G401 (cell line): ENCODE measurements around the gene RIC8B. TPM values are rescaled to one million over a fixed set of nuclear protein-coding genes. Genes with fewer than 3 reads are reported as not detected.
A peak's percentile ranks its signal among the peaks of the same experiment; 100 is the strongest.

Experiments
- DNase-seq: peaks from one replicate; pipeline ENCODE4 v3.0.0-alpha.2; 2015; ENCODE audit warnings: low spot score
- in situ Hi-C: cut with HindIII; loops from 2 replicates; pipeline ENCODE4 v1.10.0; 2016; ENCODE audit warnings: low sequenced_read_pairs, mixed read lengths
- total RNA-seq: library from RNA; depleted of rRNA; stranded (reverse); fragments of >200 nt; shearing (Covaris generic); gene quantifications from 2 replicates; pipeline ENCODE4 v1.2.3, GENCODE V29; 2014

Gene RIC8B
- total RNA-seq, 1 experiment from 2014 or later: 19.4 TPM

DNA sequence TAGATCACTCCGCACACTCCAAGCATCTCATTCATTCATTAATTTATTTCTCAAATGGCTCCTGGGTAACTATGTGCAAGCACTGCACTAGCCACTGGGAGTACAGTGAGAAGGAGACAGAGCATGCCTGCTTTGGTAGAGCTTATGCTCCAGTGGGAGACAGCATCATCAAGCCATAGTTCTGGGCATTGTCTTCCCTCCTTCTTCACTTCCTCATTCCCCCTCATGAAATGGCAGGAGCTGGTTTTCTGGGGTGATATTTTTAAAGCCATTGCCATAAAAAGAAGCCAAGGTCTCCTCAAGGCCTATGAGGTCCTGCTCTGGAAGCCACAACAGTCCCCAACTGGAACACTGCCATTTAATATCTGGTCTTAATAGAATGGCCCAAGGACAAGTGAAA lies 20.2 kb upstream of the RIC8B start:
- DNase-seq: no peak
- in situ Hi-C loops: no loop called here

DNA sequence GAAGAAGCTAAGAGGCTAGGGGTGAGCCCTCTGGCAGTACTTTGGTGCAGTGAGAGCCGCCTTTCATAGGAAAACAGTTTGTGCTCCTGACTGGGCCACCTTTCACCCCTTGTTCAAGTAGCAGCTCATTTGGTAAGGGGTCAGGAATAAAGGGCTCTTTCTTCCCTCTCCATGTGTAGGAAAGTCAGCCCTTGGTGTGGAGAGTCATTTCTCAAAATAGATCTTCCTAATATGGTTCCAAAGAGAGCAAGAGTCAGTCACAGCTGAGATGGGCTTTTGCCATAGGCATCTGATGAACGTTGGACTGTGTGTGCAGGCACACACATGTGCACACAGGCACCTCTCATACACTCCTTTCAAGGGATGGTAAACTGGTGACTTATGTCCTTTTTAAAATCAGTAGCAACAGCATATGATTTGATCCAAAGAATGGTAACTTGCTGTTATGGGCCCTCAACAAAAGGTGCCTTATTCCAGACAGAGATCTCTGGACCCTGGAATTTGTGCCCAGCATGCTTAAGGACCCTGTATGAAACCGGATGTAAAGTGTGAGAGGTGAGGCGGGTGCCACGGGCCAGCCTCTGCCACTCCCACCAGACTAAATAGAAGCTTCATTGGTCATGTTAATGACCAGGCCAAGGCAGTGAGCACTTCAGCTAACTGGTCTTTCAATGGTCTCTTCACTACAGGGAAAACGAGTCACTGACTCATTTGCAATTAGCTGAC lies 16.7 kb upstream of the RIC8B start:
- in situ Hi-C loops: no loop called here

DNA sequence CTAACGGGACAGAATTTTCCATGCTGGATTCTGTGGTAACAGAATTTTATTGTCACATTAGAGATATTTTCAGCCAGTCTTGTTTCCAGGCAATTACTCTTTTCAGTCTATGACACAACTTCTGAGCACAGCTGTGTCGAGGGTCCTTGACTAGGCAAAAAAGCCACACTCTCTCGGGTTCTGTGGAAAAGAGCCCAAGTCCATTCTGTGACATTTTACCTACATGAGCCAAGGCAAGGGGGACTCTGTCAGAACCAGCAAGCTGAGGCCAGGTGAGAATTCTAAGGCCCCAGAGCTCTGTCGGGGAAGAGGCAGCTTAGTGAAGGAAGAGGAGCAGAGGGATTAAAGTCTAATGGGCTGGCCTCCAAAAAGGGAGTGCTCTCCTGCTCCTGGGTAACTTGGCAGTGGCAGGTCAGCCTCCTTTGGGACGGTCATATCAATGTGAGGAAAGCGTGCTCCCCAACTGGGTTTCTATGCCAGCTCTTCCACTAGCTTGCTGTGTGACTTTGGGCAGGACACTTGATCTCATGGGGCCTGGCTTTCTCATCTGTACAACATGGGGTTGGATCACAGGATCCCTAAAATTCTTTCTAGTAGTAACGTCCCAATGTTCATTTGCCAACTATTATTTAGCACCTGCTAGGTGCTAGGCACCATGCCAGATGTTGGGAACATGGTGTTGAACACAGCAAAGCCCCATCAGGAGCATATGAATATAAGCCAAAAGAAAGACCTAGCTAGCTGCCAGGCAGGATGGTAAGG lies 16.0 kb upstream of the RIC8B start:
- in situ Hi-C loops: no loop called here
- no peak for DNase-seq

More for the DNA sequence above, 16.7 kb upstream of the RIC8B start:
- DNase-seq: no peak

DNA sequence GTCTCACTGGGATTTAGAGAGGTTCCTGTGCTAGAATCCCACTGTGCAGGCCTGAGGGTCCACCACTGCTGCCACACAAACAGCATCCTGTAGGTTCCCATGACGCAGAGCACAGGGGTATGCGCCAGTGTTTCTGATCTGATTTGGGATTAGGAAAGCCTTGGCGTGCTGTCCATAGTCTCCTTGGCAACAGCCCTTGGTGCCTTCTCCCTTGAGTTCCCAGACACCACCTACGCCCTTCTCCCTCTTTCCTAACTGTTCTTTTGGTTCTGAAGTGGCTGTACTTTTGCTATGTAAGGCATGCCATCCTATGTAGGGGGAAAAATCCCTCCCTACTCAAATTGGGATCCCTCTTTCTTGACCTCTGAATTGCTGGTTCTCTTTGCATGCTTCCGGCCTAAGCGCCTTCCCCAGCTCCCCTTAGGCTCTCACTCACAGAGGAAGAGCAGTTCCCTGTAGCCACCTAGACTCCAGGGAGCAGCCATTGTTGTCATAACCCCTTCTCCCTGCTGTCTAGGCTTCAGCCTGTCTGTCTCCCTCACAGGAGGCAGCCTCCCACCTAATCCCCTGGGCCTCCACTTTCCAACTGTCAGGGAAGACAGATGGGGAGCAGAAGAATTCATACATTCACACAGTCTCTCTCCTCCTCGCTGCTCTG lies 14.8 kb upstream of the RIC8B start:
- in situ Hi-C loops: no loop called here
- DNase-seq: no peak

DNA sequence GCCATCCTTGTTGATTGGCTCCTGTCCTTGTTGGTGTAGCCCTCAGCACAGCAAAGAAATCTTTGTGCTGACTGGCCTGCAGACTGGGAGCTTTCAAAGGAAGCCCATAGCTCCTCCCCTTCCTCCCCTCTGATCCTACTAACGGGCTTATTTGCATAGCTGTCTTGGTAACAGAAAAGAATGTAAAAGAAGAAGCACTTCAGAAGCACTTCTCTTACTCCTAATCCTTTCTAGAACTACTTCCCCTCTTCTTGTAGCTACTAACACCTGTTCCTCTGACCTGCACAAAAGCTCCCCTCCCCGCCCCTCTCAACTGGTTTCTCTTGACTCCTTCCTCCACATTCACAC lies 14.3 kb upstream of the RIC8B start:
- in situ Hi-C loops: no loop called here

DNA sequence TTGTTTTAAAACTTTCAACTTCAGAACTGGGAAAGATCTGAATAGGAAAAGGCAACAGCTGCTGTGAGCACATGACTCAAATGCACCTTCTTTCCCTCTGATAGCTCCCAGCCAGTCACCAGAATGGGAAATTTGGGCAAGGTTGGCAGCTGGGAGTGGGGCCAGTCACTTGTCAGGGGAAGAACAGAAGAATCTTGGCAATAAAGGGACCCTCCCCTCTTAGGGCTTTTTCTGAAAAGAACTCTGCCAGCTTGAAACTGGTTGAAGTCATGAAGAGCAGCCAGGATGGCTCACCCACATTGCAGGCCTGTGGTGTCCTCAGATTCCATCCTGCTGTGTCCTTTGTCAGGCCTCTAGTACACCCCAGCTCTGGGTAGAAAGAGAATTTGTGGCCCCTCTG lies 10.3 kb upstream of the RIC8B start:
- no peak for DNase-seq
- in situ Hi-C loops: no loop called here

More for the DNA sequence above, 14.3 kb upstream of the RIC8B start:
- no peak for DNase-seq

DNA sequence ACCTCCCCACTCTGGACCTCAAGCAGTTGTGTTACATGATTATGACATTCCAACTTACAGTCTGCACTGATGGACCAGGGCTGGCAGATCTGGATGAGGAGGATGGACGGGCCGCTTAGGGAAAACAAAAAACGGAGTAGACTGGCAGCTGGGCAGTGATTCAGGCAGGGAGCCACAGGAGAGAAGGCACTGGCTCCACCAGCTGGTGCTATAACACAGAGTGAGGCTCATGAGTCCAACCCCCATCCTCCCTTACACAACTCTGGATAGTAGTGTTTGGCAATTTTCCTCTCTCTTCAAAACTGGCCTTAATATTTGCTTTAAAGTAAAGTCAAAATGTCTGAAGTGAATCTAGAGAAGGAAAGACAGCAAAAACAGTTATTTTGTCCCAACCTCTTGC lies 9.7 kb upstream of the RIC8B start:
- DNase-seq: no peak
- in situ Hi-C loops: no loop called here

DNA sequence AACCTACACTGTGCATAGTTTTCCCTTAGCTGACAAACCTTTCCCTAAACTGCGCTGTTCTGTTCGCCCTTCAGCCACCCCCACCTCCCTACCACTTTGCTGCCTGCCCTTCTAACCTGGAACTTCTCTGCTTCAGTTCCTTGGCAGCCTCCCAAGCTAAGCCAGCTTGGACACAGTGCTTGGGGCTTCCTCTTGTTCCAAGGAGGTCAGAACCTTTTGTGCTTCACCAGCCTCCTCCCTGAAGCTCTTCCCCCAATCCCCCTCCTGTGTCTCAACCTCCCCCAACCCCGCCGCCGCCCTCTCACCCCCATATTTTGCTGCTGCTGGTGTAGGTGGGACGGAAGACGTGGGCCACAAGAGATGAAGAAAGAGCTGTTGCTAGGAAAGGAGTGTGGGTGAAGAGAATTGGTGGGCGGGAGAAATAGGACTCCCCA lies 8.1 kb upstream of the RIC8B start:
- peak; percentile 50 for DNase-seq
- in situ Hi-C loops: no loop called here

DNA sequence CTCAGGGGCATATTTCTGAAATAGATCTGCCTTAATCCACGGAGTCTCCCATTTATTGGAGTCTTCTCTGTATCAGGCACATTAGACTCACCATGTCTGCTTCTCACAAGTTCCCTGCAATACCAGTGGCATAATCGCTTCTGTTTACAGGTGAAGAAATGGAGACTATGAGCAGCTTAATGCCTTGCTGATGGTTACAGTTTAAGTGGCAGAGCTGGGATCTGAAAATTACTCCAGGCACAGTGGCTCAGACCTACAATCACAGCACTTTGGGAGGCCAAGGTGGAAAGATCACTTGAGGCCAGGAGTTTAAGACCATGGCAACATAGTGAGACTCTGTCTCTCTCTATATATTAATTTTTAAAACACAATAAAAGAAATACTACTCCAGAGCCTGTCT lies 7.3 kb upstream of the RIC8B start:
- peak; percentile 22 for DNase-seq
- in situ Hi-C loops: no loop called here

DNA sequence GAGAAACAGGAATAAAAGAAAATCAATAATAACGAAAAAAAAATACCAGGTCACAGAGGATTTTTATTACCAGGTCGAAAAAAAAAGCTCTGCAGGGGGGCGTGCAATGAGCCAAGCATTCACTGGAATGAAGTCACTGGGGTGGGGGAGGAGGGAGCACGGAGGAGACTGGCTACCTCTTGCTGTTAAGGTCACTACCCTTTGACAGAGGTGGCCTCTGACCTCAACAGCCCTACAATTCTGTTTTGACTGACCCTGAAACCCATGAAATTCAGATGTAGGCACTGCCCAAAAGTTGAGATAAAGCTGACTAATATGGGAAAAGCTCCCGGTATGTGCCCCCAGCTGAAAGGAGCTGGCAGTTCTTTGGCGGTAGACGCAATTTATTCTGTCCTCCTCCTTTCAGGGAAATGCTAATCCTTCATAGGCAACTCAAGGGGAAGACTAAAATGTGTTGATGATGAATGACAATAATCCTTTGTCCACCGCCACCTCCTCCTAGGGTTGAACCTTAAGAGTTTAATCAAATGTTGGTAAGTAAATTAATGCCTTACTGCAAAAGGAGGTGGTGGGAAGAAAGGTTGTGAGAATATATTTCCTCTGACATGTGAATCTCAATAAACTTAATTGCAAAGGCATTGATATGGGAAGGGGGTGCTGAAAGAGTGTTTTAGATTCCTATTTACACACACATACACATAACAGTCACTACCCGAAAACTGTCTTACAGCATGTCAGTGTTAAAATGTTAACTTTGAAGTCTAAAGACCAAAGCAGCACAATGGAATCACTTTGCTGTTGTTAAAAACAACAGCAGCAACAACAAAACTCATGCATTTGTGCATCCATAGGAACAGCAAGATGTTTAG lies 6.3 kb upstream of the RIC8B start:
- in situ Hi-C loops: no loop called here
- peak; percentile 61 for DNase-seq

DNA sequence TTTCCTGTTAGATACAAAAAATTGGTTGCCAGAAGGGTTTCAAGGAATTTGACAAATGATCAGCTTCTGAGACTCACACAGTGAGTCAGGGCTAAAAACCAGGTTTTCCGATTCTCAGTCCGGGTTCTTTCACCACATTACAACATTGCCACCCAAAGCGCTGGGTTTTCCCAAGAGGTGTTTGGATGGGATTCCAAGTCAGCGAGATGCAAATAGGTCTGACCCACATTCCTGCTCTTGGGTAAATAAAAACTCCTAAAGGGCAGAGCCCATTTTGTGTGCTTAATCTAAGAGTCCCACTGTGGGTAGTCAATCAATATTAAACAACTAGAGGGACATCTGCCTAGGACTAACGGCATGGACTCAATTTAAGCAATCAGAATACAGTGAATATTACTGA lies 5.4 kb upstream of the RIC8B start:
- DNase-seq: peak; percentile 55

DNA sequence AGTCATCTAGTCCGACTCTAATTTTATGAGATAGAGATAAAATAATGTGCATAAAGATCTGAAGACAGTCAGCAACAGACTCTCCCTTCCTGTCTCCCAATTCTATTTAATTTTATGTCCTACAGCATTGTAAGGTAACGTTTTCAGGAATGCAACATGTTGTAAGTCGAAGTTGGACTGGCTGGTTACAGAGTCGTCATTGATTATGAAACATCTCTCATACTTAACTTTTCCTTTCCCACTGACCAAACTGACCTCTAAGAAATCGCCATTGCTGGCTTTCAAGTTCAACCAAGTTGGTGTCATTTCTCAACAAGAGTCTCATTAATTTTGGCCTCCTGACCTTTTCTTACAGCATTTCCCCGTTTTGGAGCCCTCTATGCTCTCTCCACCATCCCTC lies 4.9 kb upstream of the RIC8B start:
- in situ Hi-C loops: no loop called here
- no peak for DNase-seq

More for the DNA sequence above, 5.4 kb upstream of the RIC8B start:
- in situ Hi-C loops: no loop called here

DNA sequence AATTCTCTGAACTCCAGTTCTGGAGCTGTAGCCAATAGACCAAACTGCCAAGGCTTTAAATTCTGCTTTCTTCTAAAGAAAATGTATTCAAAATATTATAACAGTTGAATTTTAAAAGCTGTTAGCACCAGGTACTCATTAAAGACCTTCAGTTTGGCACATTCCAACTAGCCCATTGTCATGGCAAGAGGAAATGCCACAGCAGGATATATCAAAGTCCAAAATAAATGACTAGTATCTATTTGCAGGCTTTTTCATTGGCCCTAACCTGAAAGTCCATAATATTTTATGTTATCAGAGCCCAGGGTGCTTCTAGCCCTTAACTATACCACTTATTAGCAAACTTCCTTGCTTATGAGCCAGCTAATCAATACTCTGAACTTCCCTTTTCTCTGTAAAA lies 3.1 kb upstream of the RIC8B start:
- in situ Hi-C loops: no loop called here
- no peak for DNase-seq

DNA sequence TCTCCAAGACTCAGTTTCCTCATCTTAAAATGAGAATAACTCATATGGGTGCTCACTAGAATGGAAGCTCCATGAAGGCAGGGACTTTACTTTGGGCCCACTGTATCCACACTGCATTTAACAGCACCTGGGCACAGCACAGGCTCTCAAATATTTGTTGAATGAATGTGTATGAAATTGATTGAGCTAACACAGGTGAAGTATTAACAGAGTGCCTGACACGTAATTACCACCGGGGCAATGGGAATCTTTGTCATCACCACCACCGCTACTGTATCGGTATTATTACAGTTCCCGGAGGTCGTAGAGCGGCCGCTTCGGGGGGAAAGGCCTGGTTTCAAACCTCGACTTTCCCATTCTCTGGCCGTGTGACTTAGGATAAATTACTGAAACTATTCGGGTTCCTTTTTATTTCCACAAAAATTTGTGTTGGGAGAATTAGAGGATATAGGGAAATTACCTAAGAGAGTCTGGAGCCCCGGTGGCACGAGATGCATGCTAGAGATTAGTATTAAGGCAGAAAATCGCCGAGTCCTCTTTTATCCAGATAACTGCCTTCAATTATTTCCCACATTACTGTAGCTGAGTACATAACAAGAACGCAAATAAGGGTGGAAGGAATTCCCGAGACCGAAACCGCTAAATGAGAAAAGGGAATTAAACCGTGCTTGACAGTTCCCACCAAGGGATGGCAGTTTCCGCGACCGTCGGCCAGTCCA lies 1.0 kb upstream of the RIC8B start:
- DNase-seq: no peak
- in situ Hi-C loops: no loop called here

DNA sequence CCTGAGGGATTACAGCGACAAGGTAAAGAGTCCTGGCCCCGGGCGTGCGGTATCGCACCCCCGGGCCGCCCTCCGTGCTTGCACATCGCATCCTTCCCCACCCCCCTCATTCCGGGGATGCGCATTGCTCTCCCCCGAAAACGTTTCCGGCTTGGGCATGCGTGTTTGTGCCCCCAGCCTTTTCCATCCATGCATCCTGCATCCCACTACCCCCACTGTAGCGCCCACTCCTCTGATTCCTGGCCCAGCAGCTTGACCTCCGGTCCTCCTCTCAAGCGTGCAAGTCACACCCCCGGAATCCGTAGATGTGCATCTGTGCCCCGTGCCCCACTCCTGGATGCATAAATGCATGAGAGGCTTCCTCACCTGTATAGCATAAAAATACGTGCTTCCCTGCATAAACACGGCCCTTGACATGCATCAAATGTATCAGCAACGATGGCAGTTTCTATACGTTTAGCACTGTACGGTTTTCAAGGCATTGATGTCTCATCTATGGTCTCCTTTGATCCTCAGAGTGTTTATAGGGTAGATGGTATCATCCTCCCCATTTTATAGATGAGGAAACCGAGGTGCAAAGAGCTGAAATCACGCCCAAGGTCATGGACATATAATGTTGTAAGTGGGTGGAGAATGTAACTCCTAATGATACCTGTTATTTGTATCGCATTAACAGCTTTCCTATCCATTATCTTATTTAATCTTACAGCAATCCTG lies 484 bp downstream of the RIC8B start:
- in situ Hi-C loops: no loop called here
- no peak for DNase-seq

DNA sequence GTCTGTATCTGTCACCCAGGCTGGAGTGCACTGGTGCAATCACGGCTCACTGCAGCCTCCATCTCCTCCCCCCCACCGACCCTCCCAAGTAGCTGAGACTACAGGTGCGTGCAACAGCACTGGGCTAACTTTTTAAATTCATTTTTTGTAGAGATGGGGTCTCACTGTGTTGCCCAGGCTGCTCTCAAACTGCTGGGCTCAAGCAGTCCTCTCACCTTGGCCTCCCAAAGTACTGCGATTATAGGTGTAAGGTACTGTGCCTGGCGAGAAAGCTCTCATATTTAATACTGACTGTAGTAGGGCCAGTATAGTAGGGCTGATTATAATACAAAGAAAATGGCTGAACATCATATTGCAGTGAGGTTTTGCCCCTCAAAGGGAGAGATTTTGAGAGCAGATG lies 2.4 kb downstream of the RIC8B start:
- in situ Hi-C loops: no loop called here
- DNase-seq: no peak

DNA sequence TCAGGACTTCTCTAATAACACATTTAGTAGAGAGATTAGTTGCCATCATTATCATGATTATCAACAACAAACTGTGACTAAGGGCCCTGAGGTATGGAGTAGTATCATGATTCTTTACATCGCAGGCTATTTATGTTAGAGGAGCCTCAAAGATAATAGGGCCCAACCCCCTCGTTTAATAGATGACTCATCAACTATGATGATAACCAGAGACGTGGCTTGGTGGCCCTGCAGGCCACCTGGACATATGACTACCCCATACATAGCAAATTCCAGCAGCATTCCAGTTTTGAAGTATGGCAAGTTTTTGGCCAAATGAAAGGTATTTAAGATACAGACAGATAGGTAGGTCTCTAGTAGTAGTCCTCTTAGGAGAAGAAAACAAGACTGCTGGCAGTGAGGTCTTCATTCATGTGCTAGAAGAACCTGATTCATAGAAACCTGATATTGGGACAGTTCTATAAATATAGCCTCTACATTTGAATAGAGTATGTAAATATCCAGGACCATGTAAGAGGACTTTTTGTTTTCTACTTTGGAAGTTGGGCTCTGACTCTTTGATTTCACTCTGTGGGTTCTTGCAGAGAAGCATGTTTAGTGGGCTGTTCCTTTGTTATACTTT lies 5.6 kb downstream of the RIC8B start:
- in situ Hi-C loops: no loop called here
- no peak for DNase-seq

DNA sequence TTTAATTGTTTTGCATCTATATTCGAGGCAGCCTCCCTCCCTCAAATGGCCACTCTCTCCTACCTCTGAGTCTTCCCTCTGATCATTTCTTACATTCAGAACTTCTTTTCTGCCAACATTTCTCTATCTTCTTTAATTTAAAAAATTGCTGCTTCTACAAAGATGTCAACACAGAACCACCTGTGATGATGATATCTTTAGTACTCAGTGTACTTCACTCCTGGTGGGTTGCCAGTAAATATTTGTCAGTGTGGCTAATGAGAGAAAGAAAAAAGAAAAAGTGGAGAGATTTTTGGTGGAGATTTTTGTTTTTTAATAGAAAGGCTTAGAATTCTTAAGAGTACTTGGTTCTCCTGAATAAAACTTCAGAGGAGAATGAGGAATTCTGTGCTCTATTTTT lies 8.1 kb downstream of the RIC8B start:
- DNase-seq: peak; percentile 40
- in situ Hi-C loops: no loop called here
